Effector memory CD8-positive, alpha-beta T cell (primary cell): ENCODE measurements around the gene LDAH.
"Not testable (repeated sequence)": the region's sequence is repeated elsewhere in the genome, so short reads cannot be mapped to it uniquely, and the experiment has no call there.

Experiments
- ATAC-seq: fragments of 150-1000 bp; cut with Tn5 transposase; replicated peaks from 2 replicates; pipeline ENCODE4 v1.10.0; 2021; ENCODE audit warnings: mild to moderate bottlenecking, moderate library complexity
- DNase-seq, 3 experiments: peaks; one replicate each; pipeline ENCODE4 v3.0.0; 2021
- H3K27ac Mint-ChIP-seq, 2 donors: one replicate each; pipeline ENCODE4 v1.8.0; 2022; ENCODE audit warnings: mild to moderate bottlenecking in 2 of 2, mixed read lengths in 2 of 2, moderate library complexity in 2 of 2
- H3K27me3 Mint-ChIP-seq, 2 donors: one replicate each; pipeline ENCODE4 v1.8.0; 2022; ENCODE audit warnings: mixed read lengths in 2 of 2
- H3K36me3 Mint-ChIP-seq: one replicate; pipeline ENCODE4 v1.8.0; 2022; ENCODE audit warnings: mild to moderate bottlenecking, moderate library complexity, mixed read lengths; ENCODE audit not compliant: insufficient read depth
- H3K4me1 Mint-ChIP-seq, 2 donors: one replicate each; pipeline ENCODE4 v1.8.0; 2022; ENCODE audit warnings: low read depth in 2 of 2, mixed read lengths in 2 of 2
- H3K4me3 Mint-ChIP-seq, 2 donors: one replicate each; pipeline ENCODE4 v1.8.0; 2022; ENCODE audit warnings: mild to moderate bottlenecking in 2 of 2, mixed read lengths in 2 of 2, moderate library complexity in 2 of 2
- H3K9me3 Mint-ChIP-seq, 2 donors: one replicate each; pipeline ENCODE4 v1.8.0; 2022; ENCODE audit warnings: mixed read lengths in 2 of 2

The LDAH gene

GRCh38 chr2:20726913-20727312 is 96.0 kb downstream of the LDAH start:
- Mint-ChIP-seq H3K27me3 (no peaks in the 10 kb centered on the region), H3K4me1 (no peaks in the 10 kb centered on the region), H3K9me3 (no peaks in the 10 kb centered on the region), H3K36me3 (no peaks in the 10 kb centered on the region), H3K4me3 (no peak overlapping the region), H3K27ac (no peak overlapping the region)
- DNase-seq (no peak), ATAC-seq (no peak)

GRCh38 chr2:20725782-20726181 is 97.1 kb downstream of the LDAH start:
- no peaks in the 10 kb centered on the region for H3K36me3 Mint-ChIP-seq
- peaks cover 0 to 2% of the 10 kb centered on the region in 2 donors for H3K4me1 Mint-ChIP-seq
- DNase-seq = no peak
- no peak overlapping the region for H3K27ac Mint-ChIP-seq
- no peaks in the 10 kb centered on the region for H3K27me3 Mint-ChIP-seq
- H3K4me3 Mint-ChIP-seq = no peak overlapping the region
- H3K9me3 Mint-ChIP-seq = no peaks in the 10 kb centered on the region
- ATAC-seq = no peak

- H3K27me3 Mint-ChIP-seq = no peaks in the 10 kb centered on the region
- no peak overlapping the region for H3K27ac Mint-ChIP-seq
- no peak for ATAC-seq
- H3K36me3 Mint-ChIP-seq = no peaks in the 10 kb centered on the region
- H3K4me1 Mint-ChIP-seq = peaks cover 2 to 6% of the 10 kb centered on the region in 2 donors
- no peaks in the 10 kb centered on the region for H3K9me3 Mint-ChIP-seq
- no peak overlapping the region for H3K4me3 Mint-ChIP-seq
- no peak for DNase-seq
Measured at GRCh38 chr2:20724500-20725053, 98.3 kb downstream of the LDAH start.

- ATAC-seq = no peak
- H3K9me3 Mint-ChIP-seq = no peaks in the 10 kb centered on the region
- H3K27ac Mint-ChIP-seq = no peak overlapping the region
- H3K4me1 Mint-ChIP-seq = peaks cover 2 to 6% of the 10 kb centered on the region in 2 donors
- H3K27me3 Mint-ChIP-seq = no peaks in the 10 kb centered on the region
- H3K36me3 Mint-ChIP-seq = no peaks in the 10 kb centered on the region
- H3K4me3 Mint-ChIP-seq = no peak overlapping the region
- no peak for DNase-seq
Measured at GRCh38 chr2:20723543-20723942, 99.4 kb downstream of the LDAH start.

- no peak overlapping the region for H3K27ac Mint-ChIP-seq
- H3K27me3 Mint-ChIP-seq = no peaks in the 10 kb centered on the region
- peaks cover 2% of the 10 kb centered on the region for H3K36me3 Mint-ChIP-seq
- peaks cover 2 to 6% of the 10 kb centered on the region in 2 donors for H3K4me1 Mint-ChIP-seq
- ATAC-seq (no peak), DNase-seq (no peak)
- H3K9me3 Mint-ChIP-seq = no peaks in the 10 kb centered on the region
- H3K4me3 Mint-ChIP-seq = no peak overlapping the region
Measured at GRCh38 chr2:20722592-20723240, 100.2 kb downstream of the LDAH start.

GRCh38 chr2:20717641-20718040 is 105.3 kb downstream of the LDAH start:
- H3K4me3 Mint-ChIP-seq = no peak overlapping the region
- no peaks in the 10 kb centered on the region for H3K27me3 Mint-ChIP-seq
- H3K27ac Mint-ChIP-seq = no peak overlapping the region
- DNase-seq (no peak), ATAC-seq (no peak)
- H3K4me1 Mint-ChIP-seq = peaks cover 9 to 23% of the 10 kb centered on the region in 2 donors
- no peaks in the 10 kb centered on the region for H3K9me3 Mint-ChIP-seq
- peaks cover 2% of the 10 kb centered on the region for H3K36me3 Mint-ChIP-seq

GRCh38 chr2:20716164-20716563 is 106.7 kb downstream of the LDAH start:
- not testable (repeated sequence) for H3K36me3 Mint-ChIP-seq, H3K27me3 Mint-ChIP-seq, H3K4me3 Mint-ChIP-seq, DNase-seq, H3K27ac Mint-ChIP-seq, ATAC-seq, H3K9me3 Mint-ChIP-seq
- peaks cover 10 to 26% of the 10 kb centered on the region in 2 donors for H3K4me1 Mint-ChIP-seq

- DNase-seq, H3K27ac Mint-ChIP-seq, H3K36me3 Mint-ChIP-seq, ATAC-seq, H3K9me3 Mint-ChIP-seq, H3K27me3 Mint-ChIP-seq, H3K4me3 Mint-ChIP-seq: not testable (repeated sequence)
- H3K4me1 Mint-ChIP-seq = peaks cover 16 to 20% of the 10 kb centered on the region in 2 donors
Measured at GRCh38 chr2:20714412-20714811, 108.5 kb downstream of the LDAH start.

GRCh38 chr2:20713585-20713984 is 109.3 kb downstream of the LDAH start:
- not testable (repeated sequence) for ATAC-seq, DNase-seq, H3K36me3 Mint-ChIP-seq, H3K9me3 Mint-ChIP-seq, H3K27ac Mint-ChIP-seq, H3K4me3 Mint-ChIP-seq, H3K27me3 Mint-ChIP-seq
- peaks cover 16 to 20% of the 10 kb centered on the region in 2 donors for H3K4me1 Mint-ChIP-seq

- not testable (repeated sequence) for H3K4me3 Mint-ChIP-seq, H3K36me3 Mint-ChIP-seq, H3K27me3 Mint-ChIP-seq, DNase-seq, H3K9me3 Mint-ChIP-seq, H3K27ac Mint-ChIP-seq, ATAC-seq
- H3K4me1 Mint-ChIP-seq = peaks cover 19 to 20% of the 10 kb centered on the region in 2 donors
Measured at GRCh38 chr2:20711641-20712040, 111.3 kb downstream of the LDAH start.

- Mint-ChIP-seq H3K27me3 (no peaks in the 10 kb centered on the region), H3K4me3 (no peak overlapping the region), H3K9me3 (no peaks in the 10 kb centered on the region), H3K4me1 (peaks cover 2 to 12% of the 10 kb centered on the region in 2 donors), H3K36me3 (no peaks in the 10 kb centered on the region), H3K27ac (no peak overlapping the region)
- DNase-seq = no peak
- ATAC-seq = no peak
Measured at GRCh38 chr2:20707601-20708000, 115.3 kb downstream of the LDAH start.

- DNase-seq = no peak
- Mint-ChIP-seq H3K27me3 (no peaks in the 10 kb centered on the region), H3K4me3 (no peak overlapping the region), H3K4me1 (peaks cover 0 to 12% of the 10 kb centered on the region in 2 donors), H3K9me3 (no peaks in the 10 kb centered on the region), H3K36me3 (no peaks in the 10 kb centered on the region), H3K27ac (no peak overlapping the region)
- no peak for ATAC-seq
Measured at GRCh38 chr2:20706786-20707185, 116.1 kb downstream of the LDAH start.

- no peaks in the 10 kb centered on the region for H3K27me3 Mint-ChIP-seq
- DNase-seq (no peak), ATAC-seq (no peak)
- H3K4me1 Mint-ChIP-seq = peaks cover 0 to 12% of the 10 kb centered on the region in 2 donors
- H3K36me3 Mint-ChIP-seq = no peaks in the 10 kb centered on the region
- H3K9me3 Mint-ChIP-seq = no peaks in the 10 kb centered on the region
- no peak overlapping the region for H3K27ac Mint-ChIP-seq
- no peak overlapping the region for H3K4me3 Mint-ChIP-seq
Measured at GRCh38 chr2:20706217-20706616, 116.7 kb downstream of the LDAH start.

GRCh38 chr2:20704886-20705285 is 118.0 kb downstream of the LDAH start:
- H3K27me3 Mint-ChIP-seq = no peaks in the 10 kb centered on the region
- H3K9me3 Mint-ChIP-seq = no peaks in the 10 kb centered on the region

More at GRCh38 chr2:20704886-20705285, 118.0 kb downstream of the LDAH start:
- no peak overlapping the region for H3K4me3 Mint-ChIP-seq
- H3K27ac Mint-ChIP-seq = no peak overlapping the region
- H3K36me3 Mint-ChIP-seq = no peaks in the 10 kb centered on the region
- H3K4me1 Mint-ChIP-seq = peaks cover 0 to 7% of the 10 kb centered on the region in 2 donors
- ATAC-seq (no peak), DNase-seq (no peak)
